A172 (cell line): Measurements from ENCODE around the gene PDCD5. TPM values are rescaled to one million over a fixed set of nuclear protein-coding genes. Genes with fewer than 3 reads are reported as not detected.
"Not testable (repeated sequence)": the region's sequence is repeated elsewhere in the genome, so short reads cannot be mapped to it uniquely, and the experiment has no call there.

Experiments
- DNase-seq: peaks from one replicate; pipeline ENCODE4 v3.0.0-alpha.2; 2015; ENCODE audit warnings: low spot score
- total RNA-seq: library from RNA; depleted of rRNA; stranded (reverse); fragments of >200 nt; shearing (Covaris generic); gene quantifications from 2 replicates; pipeline ENCODE4 v1.2.3, GENCODE V29; 2014; rRNA removed

PDCD5 gene
- 302 and 527 TPM in 2 replicates for total RNA-seq

- peak; percentile 90 for DNase-seq
These were observed at the start of gene PDCD5 for GRCh38 chr19:32580901-32581704. Gene PDCD5 (plus strand): TSS chr19:32581190. CDS start chr19:32581262, 72 bp downstream.

GRCh38 chr19:32532233-32532632, 48.8 kb upstream of the PDCD5 start:
- no peak for DNase-seq

GRCh38 chr19:32537580-32537979, 43.4 kb upstream of the PDCD5 start:
- no peak for DNase-seq

- no peak for DNase-seq
These were observed 41.6 kb upstream of the PDCD5 start for GRCh38 chr19:32539240-32539916.

GRCh38 chr19:32540621-32541020, 40.4 kb upstream of the PDCD5 start:
- DNase-seq = no peak

- not testable (repeated sequence) for DNase-seq
These were observed 39.6 kb upstream of the PDCD5 start for GRCh38 chr19:32541376-32541775.

- no peak for DNase-seq
These were observed 38.4 kb upstream of the PDCD5 start for GRCh38 chr19:32542477-32543108.

GRCh38 chr19:32543115-32543900, 37.7 kb upstream of the PDCD5 start:
- peak; percentile 89 for DNase-seq

GRCh38 chr19:32544917-32545316, 36.1 kb upstream of the PDCD5 start:
- no peak for DNase-seq

GRCh38 chr19:32550666-32551065, 30.3 kb upstream of the PDCD5 start:
- no peak for DNase-seq

- no peak for DNase-seq
These were observed 25.2 kb upstream of the PDCD5 start for GRCh38 chr19:32555786-32556185.

GRCh38 chr19:32558607-32559228, 22.3 kb upstream of the PDCD5 start:
- DNase-seq = no peak

GRCh38 chr19:32563761-32564160, 17.2 kb upstream of the PDCD5 start:
- DNase-seq = no peak

- no peak for DNase-seq
These were observed 14.7 kb upstream of the PDCD5 start for GRCh38 chr19:32566246-32566830.

- DNase-seq = no peak
These were observed 13.5 kb upstream of the PDCD5 start for GRCh38 chr19:32567486-32567885.

- peak; percentile 69 for DNase-seq
These were observed 10.8 kb upstream of the PDCD5 start for GRCh38 chr19:32570081-32570785.

- not testable (repeated sequence) for DNase-seq
These were observed 9.4 kb upstream of the PDCD5 start for GRCh38 chr19:32571471-32572075.

- not testable (repeated sequence) for DNase-seq
These were observed 8.1 kb upstream of the PDCD5 start for GRCh38 chr19:32572700-32573491.

- DNase-seq = no peak
These were observed 7.5 kb upstream of the PDCD5 start for GRCh38 chr19:32573492-32573794.
